ENCODE measurements around the gene NTN1. TPM values are rescaled to one million over a fixed set of nuclear protein-coding genes. Genes with fewer than 3 reads are reported as not detected.
A peak's percentile ranks its signal among the peaks of the same experiment; 100 is the strongest.

NTN1 gene
- total RNA-seq, 2 donors from 2014 or later, result 17.0 to 40.4 TPM

GRCh38 chr17:9107527-9107926 is 86.2 kb downstream of the NTN1 start:
- Mint-ChIP-seq H3K27me3 (ENCODE audit: insufficient read depth) (no peaks in the 10 kb centered on the region), H3K4me1 (peaks cover 29% of the 10 kb centered on the region), H3K27ac (no peak overlapping the region), H3K4me3 (no peak overlapping the region), H3K36me3 (ENCODE audit: low read depth) (peaks cover 5% of the 10 kb centered on the region), H3K9me3 (no peaks in the 10 kb centered on the region)
- H3K4me1 ChIP-seq (ENCODE audit: control insufficient read depth, insufficient read depth, low read length), result no peaks in the 10 kb centered on the region
- no peak overlapping the region for H3K27ac ChIP-seq (ENCODE audit: low read depth, low read length)
- no peak overlapping the region for H3K9ac ChIP-seq (ENCODE audit: extremely low read depth, low read length, poor library complexity, severe bottlenecking)
- peak; percentile 39 for DNase-seq
- H3K9me3 ChIP-seq (ENCODE audit: control insufficient read depth, low read length), result no peaks in the 10 kb centered on the region
- 93 to 100% methylated on average over 4 of the region's 4 CpGs for WGBS, 2 experiments (ENCODE audit: insufficient coverage in 1 of 2, insufficient read length in 1 of 2)
- H3K36me3 ChIP-seq (ENCODE audit: control insufficient read depth, insufficient read depth, low read length), result no peaks in the 10 kb centered on the region
- no peak for TF ChIP-seq CTCF (conservative IDR thresholded peaks at IDR 0.05)
- H3K27me3 ChIP-seq (ENCODE audit: control insufficient read depth, insufficient read depth, low read length, poor library complexity, severe bottlenecking), result no peaks in the 10 kb centered on the region
- no peak overlapping the region for H3K4me3 ChIP-seq (ENCODE audit: low read length)

- H3K4me1 Mint-ChIP-seq, result peaks cover 29% of the 10 kb centered on the region
Measured at GRCh38 chr17:9108146-9108545, 86.8 kb downstream of the NTN1 start.

GRCh38 chr17:9109933-9110332 is 88.6 kb downstream of the NTN1 start:
- Mint-ChIP-seq H3K27ac (no peak overlapping the region), H3K9me3 (no peaks in the 10 kb centered on the region), H3K4me1 (peaks cover 30% of the 10 kb centered on the region), H3K27me3 (ENCODE audit: insufficient read depth) (no peaks in the 10 kb centered on the region), H3K36me3 (ENCODE audit: low read depth) (peaks cover 5% of the 10 kb centered on the region), H3K4me3 (no peak overlapping the region)
- 50 to 76% methylated on average over 2 to 4 of the region's 4 CpGs for WGBS, 2 experiments (ENCODE audit: insufficient coverage in 1 of 2, insufficient read length in 1 of 2)
- H3K9ac ChIP-seq (ENCODE audit: extremely low read depth, low read length, poor library complexity, severe bottlenecking), result no peak overlapping the region
- DNase-seq, result peak; percentile 45
- H3K27ac ChIP-seq (ENCODE audit: low read depth, low read length), result no peak overlapping the region
- no peaks in the 10 kb centered on the region for H3K36me3 ChIP-seq (ENCODE audit: control insufficient read depth, insufficient read depth, low read length)
- H3K4me3 ChIP-seq (ENCODE audit: low read length), result no peak overlapping the region
- no peaks in the 10 kb centered on the region for H3K27me3 ChIP-seq (ENCODE audit: control insufficient read depth, insufficient read depth, low read length, poor library complexity, severe bottlenecking)
- H3K4me1 ChIP-seq (ENCODE audit: control insufficient read depth, insufficient read depth, low read length), result peaks cover 2% of the 10 kb centered on the region
- no peaks in the 10 kb centered on the region for H3K9me3 ChIP-seq (ENCODE audit: control insufficient read depth, low read length)
- TF ChIP-seq CTCF (conservative IDR thresholded peaks at IDR 0.05), result peak; percentile 16

More at GRCh38 chr17:9108146-9108545, 86.8 kb downstream of the NTN1 start:
- Mint-ChIP-seq H3K27ac (no peak overlapping the region), H3K4me3 (no peak overlapping the region), H3K36me3 (ENCODE audit: low read depth) (peaks cover 5% of the 10 kb centered on the region), H3K9me3 (no peaks in the 10 kb centered on the region), H3K27me3 (ENCODE audit: insufficient read depth) (no peaks in the 10 kb centered on the region)
- no peaks in the 10 kb centered on the region for H3K36me3 ChIP-seq (ENCODE audit: control insufficient read depth, insufficient read depth, low read length)
- H3K4me1 ChIP-seq (ENCODE audit: control insufficient read depth, insufficient read depth, low read length), result no peaks in the 10 kb centered on the region
- no peak overlapping the region for H3K27ac ChIP-seq (ENCODE audit: low read depth, low read length)
- no peak overlapping the region for H3K4me3 ChIP-seq (ENCODE audit: low read length)
- H3K9me3 ChIP-seq (ENCODE audit: control insufficient read depth, low read length), result no peaks in the 10 kb centered on the region
- no peak overlapping the region for H3K9ac ChIP-seq (ENCODE audit: extremely low read depth, low read length, poor library complexity, severe bottlenecking)
- peak; percentile 49 for DNase-seq
- no peaks in the 10 kb centered on the region for H3K27me3 ChIP-seq (ENCODE audit: control insufficient read depth, insufficient read depth, low read length, poor library complexity, severe bottlenecking)
- TF ChIP-seq CTCF (conservative IDR thresholded peaks at IDR 0.05), result no peak
- WGBS, 2 experiments (ENCODE audit: insufficient coverage in 1 of 2, insufficient read length in 1 of 2), result 91 to 92% methylated on average over 4 to 6 of the region's 6 CpGs
